Effector memory CD8-positive, alpha-beta T cell (primary cell): ENCODE data around the gene LRP10.

Source experiments
- ATAC-seq: fragments of 150-1000 bp; cut with Tn5 transposase; replicated peaks from 2 replicates; pipeline ENCODE4 v1.10.0; 2021; ENCODE audit warnings: mild to moderate bottlenecking, moderate library complexity
- DNase-seq, 3 experiments: peaks; one replicate each; pipeline ENCODE4 v3.0.0; 2021
- H3K27ac Mint-ChIP-seq, 2 donors: one replicate each; pipeline ENCODE4 v1.8.0; 2022; ENCODE audit warnings: mild to moderate bottlenecking in 2 of 2, mixed read lengths in 2 of 2, moderate library complexity in 2 of 2
- H3K27me3 Mint-ChIP-seq, 2 donors: one replicate each; pipeline ENCODE4 v1.8.0; 2022; ENCODE audit warnings: mixed read lengths in 2 of 2
- H3K36me3 Mint-ChIP-seq: one replicate; pipeline ENCODE4 v1.8.0; 2022; ENCODE audit warnings: mild to moderate bottlenecking, moderate library complexity, mixed read lengths; ENCODE audit not compliant: insufficient read depth
- H3K4me1 Mint-ChIP-seq, 2 donors: one replicate each; pipeline ENCODE4 v1.8.0; 2022; ENCODE audit warnings: low read depth in 2 of 2, mixed read lengths in 2 of 2
- H3K4me3 Mint-ChIP-seq, 2 donors: one replicate each; pipeline ENCODE4 v1.8.0; 2022; ENCODE audit warnings: mild to moderate bottlenecking in 2 of 2, mixed read lengths in 2 of 2, moderate library complexity in 2 of 2
- H3K9me3 Mint-ChIP-seq, 2 donors: one replicate each; pipeline ENCODE4 v1.8.0; 2022; ENCODE audit warnings: mixed read lengths in 2 of 2

The LRP10 gene

DNA sequence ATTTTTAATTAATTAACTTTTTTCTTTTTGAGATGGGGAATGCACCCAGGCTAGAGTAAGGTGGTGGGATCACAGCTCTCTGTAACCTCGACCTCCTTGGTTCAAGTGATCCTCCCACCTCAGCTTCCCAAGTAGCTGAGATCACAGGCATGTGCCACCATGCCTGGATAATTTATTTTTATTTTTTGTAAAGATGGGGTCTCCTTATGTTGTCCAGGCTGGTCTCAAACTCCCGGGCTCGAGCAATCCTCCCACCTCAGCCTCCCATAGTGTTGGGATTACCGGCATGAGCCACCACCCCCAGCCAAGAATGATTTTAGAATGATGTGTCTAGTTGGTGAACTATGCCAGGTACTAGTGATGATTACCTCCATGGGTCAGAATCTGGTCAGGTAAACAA lies 6.6 kb upstream of the LRP10 start:
- no peak for ATAC-seq
- H3K27me3 Mint-ChIP-seq = peaks cover 10 to 17% of the 10 kb centered on the region in 2 donors
- H3K4me1 Mint-ChIP-seq = peaks cover 3% of the 10 kb centered on the region in 2 donors
- H3K36me3 Mint-ChIP-seq = peaks cover 8% of the 10 kb centered on the region
- H3K4me3 Mint-ChIP-seq = no peak overlapping the region
- DNase-seq = no peak
- H3K9me3 Mint-ChIP-seq = no peaks in the 10 kb centered on the region
- H3K27ac Mint-ChIP-seq = no peak overlapping the region

DNA sequence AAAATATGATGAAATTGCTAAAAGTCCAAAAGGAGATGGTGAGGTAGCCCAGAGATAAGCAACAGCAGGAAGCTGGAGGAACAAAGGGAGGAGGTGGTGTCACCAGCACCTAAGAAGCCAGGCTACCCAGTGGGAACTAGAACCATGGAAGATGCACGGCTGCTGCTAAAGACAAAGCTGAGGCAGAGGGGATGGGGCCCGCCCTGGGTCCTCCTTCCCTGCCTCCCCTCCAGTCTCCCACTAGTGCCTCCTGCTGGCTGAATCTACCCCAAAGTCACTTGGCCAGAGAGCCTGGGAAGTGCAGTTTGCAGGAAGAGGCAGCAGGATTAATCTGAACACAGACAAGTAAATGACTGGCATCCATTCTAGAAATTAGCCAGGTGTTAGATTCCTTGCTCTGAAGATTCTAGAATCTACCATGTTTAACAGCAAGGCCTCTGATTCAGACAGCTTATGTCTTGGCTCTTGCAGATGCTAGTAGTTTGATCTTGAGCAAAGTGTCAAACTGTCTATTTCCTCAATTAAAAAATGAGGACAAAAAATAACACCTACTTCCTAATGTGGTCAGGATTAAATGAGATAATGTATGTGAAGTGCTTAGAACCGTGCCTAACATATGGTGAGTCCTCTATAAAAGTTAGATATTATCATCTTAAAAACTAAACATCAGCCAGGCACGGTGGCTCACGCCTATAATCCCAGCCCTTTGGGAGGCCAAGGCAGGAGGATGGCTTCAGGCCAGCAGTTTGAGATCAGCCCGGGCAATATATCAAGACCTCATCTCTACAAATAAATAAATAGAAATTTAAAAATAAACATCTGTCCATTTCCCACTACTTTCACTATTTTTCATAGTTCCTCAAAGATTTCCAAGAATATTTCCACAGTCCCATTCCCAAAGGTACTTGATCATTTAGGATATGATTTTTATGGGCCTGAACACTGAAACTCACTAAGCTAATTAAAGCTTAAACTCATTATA lies 5.8 kb upstream of the LRP10 start:
- H3K4me1 Mint-ChIP-seq = peaks cover 3 to 8% of the 10 kb centered on the region in 2 donors
- H3K27ac Mint-ChIP-seq = no peak overlapping the region
- H3K4me3 Mint-ChIP-seq = no peak overlapping the region
- peaks cover 7% of the 10 kb centered on the region for H3K36me3 Mint-ChIP-seq
- peaks cover 10 to 16% of the 10 kb centered on the region in 2 donors for H3K27me3 Mint-ChIP-seq
- no peak for ATAC-seq
- no peak for DNase-seq
- H3K9me3 Mint-ChIP-seq = no peaks in the 10 kb centered on the region

DNA sequence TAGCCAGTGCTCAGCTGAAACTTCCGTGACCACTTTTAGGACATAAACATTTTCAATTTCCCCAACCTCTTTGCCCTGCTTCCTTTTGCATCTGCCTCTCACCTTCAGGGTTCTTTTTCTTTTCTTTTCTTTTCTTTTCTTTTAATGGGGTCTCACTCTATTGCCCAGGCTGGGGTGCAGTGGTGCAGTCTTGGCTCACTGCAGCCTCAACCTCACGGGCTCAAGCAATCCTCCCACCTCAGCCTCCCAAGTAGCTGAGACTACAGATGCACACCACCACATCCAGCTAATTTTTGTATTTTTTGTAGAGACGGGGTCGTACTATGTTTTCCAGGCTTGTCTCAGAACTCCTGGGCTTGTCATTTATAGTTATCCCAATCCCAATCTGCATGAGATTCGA lies 4.7 kb upstream of the LRP10 start:
- Mint-ChIP-seq H3K36me3 (peaks cover 8% of the 10 kb centered on the region), H3K9me3 (no peaks in the 10 kb centered on the region), H3K27me3 (peaks cover 3 to 4% of the 10 kb centered on the region in 2 donors), H3K27ac (peak overlapping the region in 1 of 2 donors; percentile 45), H3K4me3 (no peak overlapping the region), H3K4me1 (peaks cover 6 to 13% of the 10 kb centered on the region in 2 donors)
- ATAC-seq (no peak), DNase-seq (no peak)

DNA sequence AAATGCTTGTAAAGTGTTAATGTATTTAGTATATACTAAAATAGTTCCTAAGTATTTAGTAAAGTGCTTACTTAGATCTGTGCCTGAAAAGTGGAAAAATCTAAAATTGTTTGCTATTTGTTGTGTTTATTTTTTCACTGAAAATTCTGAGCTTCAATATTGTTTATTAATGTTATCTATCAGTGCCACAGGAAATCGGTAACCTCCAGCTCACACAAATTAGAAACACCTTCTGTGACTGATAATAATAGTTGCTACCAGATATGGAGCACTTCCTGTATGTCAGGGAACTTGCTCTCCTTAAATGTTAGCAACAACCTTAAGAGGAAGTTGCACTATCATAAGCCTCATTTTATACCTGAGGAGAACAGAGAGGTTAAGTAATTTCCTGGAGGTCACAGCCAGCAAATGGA lies 723 bp upstream of the LRP10 start:
- no peaks in the 10 kb centered on the region for H3K9me3 Mint-ChIP-seq

DNA sequence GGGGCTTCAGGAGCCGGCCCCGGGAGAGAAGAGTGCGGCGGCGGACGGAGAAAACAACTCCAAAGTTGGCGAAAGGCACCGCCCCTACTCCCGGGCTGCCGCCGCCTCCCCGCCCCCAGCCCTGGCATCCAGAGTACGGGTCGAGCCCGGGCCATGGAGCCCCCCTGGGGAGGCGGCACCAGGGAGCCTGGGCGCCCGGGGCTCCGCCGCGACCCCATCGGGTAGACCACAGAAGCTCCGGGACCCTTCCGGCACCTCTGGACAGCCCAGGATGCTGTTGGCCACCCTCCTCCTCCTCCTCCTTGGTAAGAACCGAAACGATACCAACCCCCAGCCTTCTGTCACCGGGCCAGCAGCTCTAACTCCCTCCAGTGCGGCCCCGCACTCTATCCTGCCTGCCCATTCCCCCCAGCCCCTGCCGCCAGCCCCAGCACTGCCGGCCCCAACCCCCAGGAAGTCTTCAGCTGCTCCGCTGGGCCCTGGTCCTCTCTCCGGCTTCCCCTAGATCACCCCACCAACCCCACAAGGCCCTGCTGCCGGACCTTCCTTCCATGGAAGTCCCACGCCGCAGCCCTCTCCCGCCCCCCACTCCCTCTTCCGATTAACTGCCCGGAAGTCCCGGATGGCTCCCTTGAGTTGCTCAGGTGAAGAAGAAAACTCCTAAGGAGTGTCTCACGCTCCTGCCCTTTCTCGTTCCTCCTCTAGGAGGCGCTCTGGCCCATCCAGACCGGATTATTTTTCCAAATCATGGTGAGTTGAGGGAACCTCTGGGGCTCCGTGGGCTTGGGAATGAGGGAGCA lies 693 bp downstream of the LRP10 start:
- H3K27me3 Mint-ChIP-seq = no peaks in the 10 kb centered on the region
- H3K4me3 Mint-ChIP-seq = peak overlapping the region; percentile 89 to 91
- no peaks in the 10 kb centered on the region for H3K9me3 Mint-ChIP-seq
- peak; percentile 28 for ATAC-seq
- peak; percentile 60 to 68 (median 62) for DNase-seq
- peaks cover 40% of the 10 kb centered on the region for H3K36me3 Mint-ChIP-seq
- peak overlapping the region; percentile 92 to 95 for H3K27ac Mint-ChIP-seq
- H3K4me1 Mint-ChIP-seq = peaks cover 26 to 31% of the 10 kb centered on the region in 2 donors

More for the DNA sequence above, 723 bp upstream of the LRP10 start:
- peak; percentile 58 for ATAC-seq
- Mint-ChIP-seq H3K27ac (peak overlapping the region; percentile 92 to 95), H3K4me1 (peaks cover 22 to 26% of the 10 kb centered on the region in 2 donors), H3K4me3 (peak overlapping the region; percentile 89 to 91), H3K27me3 (no peaks in the 10 kb centered on the region), H3K36me3 (peaks cover 34% of the 10 kb centered on the region)
- DNase-seq = no peak

DNA sequence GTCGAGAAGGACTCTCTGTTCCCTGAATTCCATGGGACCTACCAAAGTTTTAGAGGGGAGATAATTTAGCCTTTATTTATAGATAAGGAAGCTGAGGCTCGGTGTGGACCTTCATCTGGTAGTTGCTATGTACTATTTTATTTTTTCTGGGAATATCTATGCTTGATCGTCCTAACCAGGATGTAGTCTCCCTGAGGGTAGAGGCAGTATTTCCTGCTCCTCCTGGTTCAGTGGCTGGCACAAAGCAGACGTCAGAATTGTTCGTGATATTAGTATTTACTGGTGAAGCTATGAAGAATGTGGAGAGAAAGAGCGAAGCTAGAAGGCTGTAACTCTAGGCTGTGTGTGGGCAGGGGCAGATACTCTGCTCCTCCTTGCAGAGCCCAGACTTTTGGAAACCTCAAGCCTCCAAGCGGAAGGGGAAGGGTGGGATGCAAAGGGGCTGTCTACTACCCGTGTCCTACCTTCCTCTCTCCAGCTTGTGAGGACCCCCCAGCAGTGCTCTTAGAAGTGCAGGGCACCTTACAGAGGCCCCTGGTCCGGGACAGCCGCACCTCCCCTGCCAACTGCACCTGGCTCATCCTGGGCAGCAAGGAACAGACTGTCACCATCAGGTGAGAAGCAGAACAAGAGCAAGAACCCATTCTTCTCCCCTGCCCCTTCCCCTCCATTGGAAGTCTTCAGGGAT lies 1.4 kb downstream of the LRP10 start:
- peaks cover 26 to 32% of the 10 kb centered on the region in 2 donors for H3K4me1 Mint-ChIP-seq
- DNase-seq = no peak
- peak overlapping the region; percentile 89 to 91 for H3K4me3 Mint-ChIP-seq
- H3K9me3 Mint-ChIP-seq = no peaks in the 10 kb centered on the region
- peak overlapping the region; percentile 92 to 95 for H3K27ac Mint-ChIP-seq
- peaks cover 47% of the 10 kb centered on the region for H3K36me3 Mint-ChIP-seq
- no peak for ATAC-seq
- no peaks in the 10 kb centered on the region for H3K27me3 Mint-ChIP-seq

DNA sequence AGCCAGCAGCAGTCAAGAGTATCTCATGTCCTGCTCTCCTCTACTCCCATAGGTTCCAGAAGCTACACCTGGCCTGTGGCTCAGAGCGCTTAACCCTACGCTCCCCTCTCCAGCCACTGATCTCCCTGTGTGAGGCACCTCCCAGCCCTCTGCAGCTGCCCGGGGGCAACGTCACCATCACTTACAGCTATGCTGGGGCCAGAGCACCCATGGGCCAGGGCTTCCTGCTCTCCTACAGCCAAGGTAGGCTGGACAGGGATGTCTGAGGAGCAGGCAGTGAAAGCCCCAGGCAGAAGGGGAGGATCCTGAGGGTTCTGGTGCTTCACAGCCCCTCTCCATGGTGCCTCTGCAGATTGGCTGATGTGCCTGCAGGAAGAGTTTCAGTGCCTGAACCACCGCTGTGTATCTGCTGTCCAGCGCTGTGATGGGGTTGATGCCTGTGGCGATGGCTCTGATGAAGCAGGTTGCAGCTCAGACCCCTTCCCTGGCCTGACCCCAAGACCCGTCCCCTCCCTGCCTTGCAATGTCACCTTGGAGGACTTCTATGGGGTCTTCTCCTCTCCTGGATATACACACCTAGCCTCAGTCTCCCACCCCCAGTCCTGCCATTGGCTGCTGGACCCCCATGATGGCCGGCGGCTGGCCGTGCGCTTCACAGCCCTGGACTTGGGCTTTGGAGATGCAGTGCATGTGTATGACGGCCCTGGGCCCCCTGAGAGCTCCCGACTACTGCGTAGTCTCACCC lies 3.6 kb downstream of the LRP10 start:
- ATAC-seq (no peak), DNase-seq (no peak)
- Mint-ChIP-seq H3K4me3 (no peak overlapping the region), H3K36me3 (peaks cover 52% of the 10 kb centered on the region), H3K9me3 (no peaks in the 10 kb centered on the region), H3K27ac (peak overlapping the region in 1 of 2 donors; percentile 80), H3K4me1 (peaks cover 26 to 41% of the 10 kb centered on the region in 2 donors), H3K27me3 (no peaks in the 10 kb centered on the region)

DNA sequence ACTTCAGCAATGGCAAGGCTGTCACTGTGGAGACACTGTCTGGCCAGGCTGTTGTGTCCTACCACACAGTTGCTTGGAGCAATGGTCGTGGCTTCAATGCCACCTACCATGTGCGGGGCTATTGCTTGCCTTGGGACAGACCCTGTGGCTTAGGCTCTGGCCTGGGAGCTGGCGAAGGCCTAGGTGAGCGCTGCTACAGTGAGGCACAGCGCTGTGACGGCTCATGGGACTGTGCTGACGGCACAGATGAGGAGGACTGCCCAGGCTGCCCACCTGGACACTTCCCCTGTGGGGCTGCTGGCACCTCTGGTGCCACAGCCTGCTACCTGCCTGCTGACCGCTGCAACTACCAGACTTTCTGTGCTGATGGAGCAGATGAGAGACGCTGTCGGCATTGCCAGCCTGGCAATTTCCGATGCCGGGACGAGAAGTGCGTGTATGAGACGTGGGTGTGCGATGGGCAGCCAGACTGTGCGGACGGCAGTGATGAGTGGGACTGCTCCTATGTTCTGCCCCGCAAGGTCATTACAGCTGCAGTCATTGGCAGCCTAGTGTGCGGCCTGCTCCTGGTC lies 4.3 kb downstream of the LRP10 start:
- ATAC-seq (no peak), DNase-seq (no peak)
- no peaks in the 10 kb centered on the region for H3K27me3 Mint-ChIP-seq
- no peaks in the 10 kb centered on the region for H3K9me3 Mint-ChIP-seq
- peaks cover 51% of the 10 kb centered on the region for H3K36me3 Mint-ChIP-seq
- peak overlapping the region; percentile 53 to 80 for H3K27ac Mint-ChIP-seq
- H3K4me3 Mint-ChIP-seq = no peak overlapping the region
- peaks cover 20 to 39% of the 10 kb centered on the region in 2 donors for H3K4me1 Mint-ChIP-seq

DNA sequence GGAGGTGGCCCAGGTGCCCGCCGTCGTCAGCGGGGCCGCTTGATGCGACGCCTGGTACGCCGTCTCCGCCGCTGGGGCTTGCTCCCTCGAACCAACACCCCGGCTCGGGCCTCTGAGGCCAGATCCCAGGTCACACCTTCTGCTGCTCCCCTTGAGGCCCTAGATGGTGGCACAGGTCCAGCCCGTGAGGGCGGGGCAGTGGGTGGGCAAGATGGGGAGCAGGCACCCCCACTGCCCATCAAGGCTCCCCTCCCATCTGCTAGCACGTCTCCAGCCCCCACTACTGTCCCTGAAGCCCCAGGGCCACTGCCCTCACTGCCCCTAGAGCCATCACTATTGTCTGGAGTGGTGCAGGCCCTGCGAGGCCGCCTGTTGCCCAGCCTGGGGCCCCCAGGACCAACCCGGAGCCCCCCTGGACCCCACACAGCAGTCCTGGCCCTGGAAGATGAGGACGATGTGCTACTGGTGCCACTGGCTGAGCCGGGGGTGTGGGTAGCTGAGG lies 5.5 kb downstream of the LRP10 start:
- H3K36me3 Mint-ChIP-seq = peaks cover 46% of the 10 kb centered on the region
- ATAC-seq (no peak), DNase-seq (no peak)
- H3K27me3 Mint-ChIP-seq = no peaks in the 10 kb centered on the region
- no peak overlapping the region for H3K4me3 Mint-ChIP-seq
- H3K4me1 Mint-ChIP-seq = peaks cover 17 to 41% of the 10 kb centered on the region in 2 donors
- H3K27ac Mint-ChIP-seq = peak overlapping the region in 1 of 2 donors; percentile 28
- H3K9me3 Mint-ChIP-seq = no peaks in the 10 kb centered on the region

DNA sequence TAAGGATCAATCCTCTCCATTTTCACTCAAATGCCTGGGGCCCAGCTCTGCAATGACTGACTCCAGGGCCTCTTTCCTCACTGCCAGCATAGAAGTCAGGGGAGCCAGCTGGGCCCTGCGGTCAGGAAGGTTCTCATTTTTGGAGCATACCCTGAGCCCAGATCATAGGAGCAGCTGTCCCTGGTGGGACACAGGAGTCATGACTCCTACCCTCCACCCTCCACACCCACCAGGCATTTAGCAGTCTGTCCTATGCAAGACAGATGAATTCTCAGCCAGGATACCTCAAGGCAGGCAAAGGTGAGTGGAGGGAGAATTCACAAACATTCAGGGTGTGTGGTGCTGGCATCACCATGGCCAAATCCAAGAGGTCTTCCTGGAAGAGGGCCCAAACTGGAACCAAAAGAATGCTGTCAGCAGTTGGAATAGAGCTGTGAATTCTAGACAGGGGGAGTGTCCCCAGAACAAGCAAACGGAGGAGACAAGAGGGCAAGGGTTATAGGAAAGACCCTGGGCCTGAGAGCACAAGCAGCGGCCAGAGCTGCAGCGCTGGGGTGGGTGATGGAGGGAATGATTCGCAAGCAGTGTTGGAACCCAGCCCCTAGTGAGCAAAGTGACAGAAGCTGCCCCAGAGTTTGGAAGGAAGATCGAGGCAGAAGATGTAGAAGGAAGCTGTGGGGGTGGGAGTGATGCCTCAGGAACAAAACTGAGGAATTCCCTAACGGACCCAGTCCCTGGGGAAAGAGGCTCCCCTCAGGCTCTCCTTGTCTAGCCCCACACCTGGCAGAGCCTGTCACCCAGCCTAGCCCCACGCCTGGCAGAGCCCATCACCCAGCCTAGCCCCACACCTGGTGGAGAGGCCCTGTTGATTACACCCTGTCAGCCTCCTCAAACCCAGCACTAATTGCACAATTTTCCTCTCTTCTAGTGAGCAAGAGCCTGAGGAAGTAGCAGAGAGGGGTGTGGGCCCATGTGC lies 7.0 kb downstream of the LRP10 start:
- H3K27ac Mint-ChIP-seq = peak overlapping the region; percentile 8 to 59
- no peak for DNase-seq
- H3K4me1 Mint-ChIP-seq = peaks cover 8 to 33% of the 10 kb centered on the region in 2 donors
- no peaks in the 10 kb centered on the region for H3K27me3 Mint-ChIP-seq
- H3K36me3 Mint-ChIP-seq = peaks cover 40% of the 10 kb centered on the region
- no peaks in the 10 kb centered on the region for H3K9me3 Mint-ChIP-seq
- no peak overlapping the region for H3K4me3 Mint-ChIP-seq
- ATAC-seq = no peak

DNA sequence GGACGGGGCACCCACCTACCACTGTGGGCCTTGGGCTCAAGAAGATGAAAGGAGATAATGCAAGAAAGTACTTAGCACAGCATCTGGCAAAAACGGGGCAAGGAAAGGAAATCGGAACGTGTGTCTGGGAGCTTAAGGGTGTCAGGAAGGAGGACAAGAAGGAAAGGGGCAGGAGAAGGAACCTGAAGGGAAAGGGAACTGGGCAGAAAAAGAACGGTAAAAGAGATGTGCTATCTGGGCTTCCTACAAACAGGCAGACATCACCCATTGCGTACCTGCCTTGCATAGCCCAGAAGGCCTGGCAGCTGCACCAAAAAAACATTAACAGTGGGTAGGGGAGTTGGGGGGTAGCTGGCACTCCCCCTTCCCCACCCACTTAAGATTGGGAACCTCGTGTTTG lies 10.5 kb downstream of the LRP10 start:
- H3K4me1 Mint-ChIP-seq = peaks cover 12 to 25% of the 10 kb centered on the region in 2 donors

More for the DNA sequence above, 10.5 kb downstream of the LRP10 start:
- Mint-ChIP-seq H3K36me3 (peaks cover 35% of the 10 kb centered on the region), H3K4me3 (no peak overlapping the region), H3K27ac (peak overlapping the region; percentile 12 to 64), H3K9me3 (no peaks in the 10 kb centered on the region), H3K27me3 (no peaks in the 10 kb centered on the region)
- DNase-seq = no peak
- ATAC-seq = no peak
